ENCODE data around the gene SORCS3. TPM values are rescaled to one million over a fixed set of nuclear protein-coding genes. Genes with fewer than 3 reads are reported as not detected.

SORCS3 gene
- total RNA-seq, 1 experiment from 2014 or later, result not detected

GRCh38 chr10:105207476-105207995, 566.4 kb downstream of the SORCS3 start:
- Histone ChIP-seq H3K9ac (ENCODE audit: low read length) (no peak overlapping the region), H3K27ac (ENCODE audit: low read depth, low read length) (no peak overlapping the region), H3K9me2 (ENCODE audit: insufficient read depth) (no peaks in the 10 kb centered on the region), H3K4me2 (ENCODE audit: low read length) (no peak overlapping the region), H2AFZ (ENCODE audit: low read depth, low read length, poor library complexity, severe bottlenecking) (no peak overlapping the region), H3K9me3 (ENCODE audit: control insufficient read depth in 1 of 2, insufficient read depth in 1 of 2, low read depth in 1 of 2, low read length in 2 of 2) (peaks cover 19 to 21% of the 10 kb centered on the region in 2 experiments; a peak in 2 of 4 replicates), H4K20me1 (ENCODE audit: insufficient read depth) (no peaks in the 10 kb centered on the region), H3K4me3 (replicated peaks in 1 of 2; ENCODE audit: low read depth in 1 of 2, low read length in 2 of 2) (no peak overlapping the region), H3K79me2 (ENCODE audit: insufficient read depth, low read length) (no peaks in the 10 kb centered on the region), H3K27me3 (ENCODE audit: insufficient read depth, low read length) (no peaks in the 10 kb centered on the region), H3K36me3 (ENCODE audit: control insufficient read depth in 1 of 2, insufficient read depth in 2 of 2, low read length in 2 of 2) (no peaks in the 10 kb centered on the region), H3K4me1 (ENCODE audit: control insufficient read depth in 1 of 2, insufficient read depth in 2 of 2, low read length in 2 of 2) (no peaks in the 10 kb centered on the region)
- no TSS peak for BruUV-seq (replicated peaks)
- intact Hi-C loops (cut with micrococcal nuclease), result no loop called here
- DNase-seq (ENCODE audit: low read depth, low spot score) (no peak), ATAC-seq (no peak)
- TF ChIP-seq SRF (IDR thresholded peaks at IDR 0.05; ENCODE audit: low read depth) (no peak), CEBPB (IDR thresholded peaks at IDR 0.05; ENCODE audit: low read depth) (no peak), MAX (IDR thresholded peaks at IDR 0.05) (no peak), POLR2AphosphoS5 (IDR thresholded peaks at IDR 0.05; ENCODE audit: low read depth, low read length) (no peak), JUND (IDR thresholded peaks at IDR 0.05) (no peak), TCF7L2 (IDR thresholded peaks at IDR 0.05; ENCODE audit: borderline replicate concordance, extremely low read depth, insufficient read depth, insufficient read length) (no peak), EGR1 (IDR thresholded peaks at IDR 0.05; ENCODE audit: low read depth) (no peak), SP1 (IDR thresholded peaks at IDR 0.05; ENCODE audit: low read depth) (no peak), ATF3 (IDR thresholded peaks at IDR 0.05) (no peak), YY1 (IDR thresholded peaks at IDR 0.05; ENCODE audit: extremely low read depth, insufficient replicate concordance, low read depth, low read length) (no peak), ZFX (IDR thresholded peaks at IDR 0.05) (no peak), SIN3A (IDR thresholded peaks at IDR 0.05; ENCODE audit: low read depth) (no peak), ELF1 (IDR thresholded peaks at IDR 0.05; ENCODE audit: borderline replicate concordance, low read depth) (no peak), ZNF274 (IDR thresholded peaks at IDR 0.05; ENCODE audit: low read depth, low read length) (no peak), ZBTB33 (IDR thresholded peaks at IDR 0.05; ENCODE audit: extremely low read depth, insufficient replicate concordance, low read length) (no peak), POLR2A (IDR thresholded peaks at IDR 0.05; ENCODE audit: borderline replicate concordance, extremely low read depth, insufficient read depth, insufficient read length) (no peak)
- ChIA-PET CTCF (no interaction called here), POLR2A (no interaction called here), RAD21 (ENCODE audit: low non-redundant PET in 1 of 2, low total read pairs in 2 of 2, uncharacterized antibody in 2 of 2, unreplicated experiment in 2 of 2) (no interaction called here)
